Measurements from ENCODE around the gene FOXJ3. TPM values are rescaled to one million over a fixed set of nuclear protein-coding genes. Genes with fewer than 3 reads are reported as not detected.
A peak's percentile ranks its signal among the peaks of the same experiment; 100 is the strongest.

FOXJ3 gene
- total RNA-seq (2014; rRNA removed; shearing (Covaris generic)): 16.7 and 16.8 TPM in 2 replicates

DNA sequence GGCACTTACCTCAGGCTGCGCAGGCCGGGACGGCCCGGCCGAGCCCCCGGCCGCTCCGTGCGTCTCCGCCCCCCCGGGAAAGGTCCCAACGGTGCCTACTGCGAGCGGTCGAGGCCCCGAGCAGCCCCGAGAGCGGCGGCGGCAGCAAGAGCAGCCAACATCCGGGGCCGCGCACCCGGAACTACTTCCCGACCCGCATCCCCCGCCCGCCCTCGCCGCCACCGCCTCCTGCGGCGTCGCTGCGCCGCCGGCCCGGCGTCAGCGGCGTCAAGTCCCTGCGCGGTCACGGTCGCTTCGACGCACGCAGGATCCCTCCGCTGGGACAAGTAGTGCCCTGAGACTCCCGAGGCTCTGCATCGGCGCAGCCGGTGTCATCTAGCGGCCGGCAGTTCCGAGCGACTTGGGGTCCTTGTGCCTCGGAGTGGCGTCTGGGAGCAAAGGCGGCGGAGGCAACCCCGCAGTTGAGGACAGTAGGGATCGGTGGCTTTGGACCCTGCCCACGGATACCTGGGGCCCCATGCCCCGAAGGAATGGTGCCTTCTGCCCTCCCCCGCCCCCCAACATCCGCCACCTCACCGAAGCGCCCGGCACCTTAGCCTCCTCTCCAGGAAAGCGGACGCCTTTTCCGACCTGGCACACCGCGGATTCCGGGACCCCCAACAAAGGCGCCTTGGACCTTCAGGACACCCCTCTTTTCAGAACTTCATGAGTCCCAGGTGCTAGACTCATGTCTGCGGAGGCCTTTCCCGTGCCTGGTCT lies at the start of gene FOXJ3:
TSS of gene FOXJ3 (minus strand) at position 186 of the 759 bp plus-strand sequence. CDS start 24,142 bp downstream, outside the sequence.
- peak; percentile 94 for DNase-seq (ENCODE audit: low spot score)

DNA sequence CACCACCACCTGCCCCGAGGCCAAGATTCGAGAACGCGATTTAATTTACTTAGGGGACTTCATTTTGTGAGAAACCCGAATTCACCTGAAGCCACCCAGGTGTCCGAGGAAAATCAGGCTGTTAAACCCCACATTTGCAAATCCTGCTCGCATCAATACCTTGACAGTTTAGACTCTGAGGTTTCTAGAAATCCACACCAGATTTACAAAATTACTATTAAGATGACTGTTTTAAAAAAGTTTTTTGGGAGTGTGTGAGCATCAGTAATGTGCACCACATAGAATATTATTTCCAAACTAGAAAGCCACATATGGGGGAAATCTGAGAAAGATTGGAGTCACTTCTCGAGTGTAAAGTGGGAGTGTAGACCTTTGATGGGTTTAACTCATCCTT lies 46.2 kb upstream of the FOXJ3 start:
- no peak for DNase-seq (ENCODE audit: low spot score)

DNA sequence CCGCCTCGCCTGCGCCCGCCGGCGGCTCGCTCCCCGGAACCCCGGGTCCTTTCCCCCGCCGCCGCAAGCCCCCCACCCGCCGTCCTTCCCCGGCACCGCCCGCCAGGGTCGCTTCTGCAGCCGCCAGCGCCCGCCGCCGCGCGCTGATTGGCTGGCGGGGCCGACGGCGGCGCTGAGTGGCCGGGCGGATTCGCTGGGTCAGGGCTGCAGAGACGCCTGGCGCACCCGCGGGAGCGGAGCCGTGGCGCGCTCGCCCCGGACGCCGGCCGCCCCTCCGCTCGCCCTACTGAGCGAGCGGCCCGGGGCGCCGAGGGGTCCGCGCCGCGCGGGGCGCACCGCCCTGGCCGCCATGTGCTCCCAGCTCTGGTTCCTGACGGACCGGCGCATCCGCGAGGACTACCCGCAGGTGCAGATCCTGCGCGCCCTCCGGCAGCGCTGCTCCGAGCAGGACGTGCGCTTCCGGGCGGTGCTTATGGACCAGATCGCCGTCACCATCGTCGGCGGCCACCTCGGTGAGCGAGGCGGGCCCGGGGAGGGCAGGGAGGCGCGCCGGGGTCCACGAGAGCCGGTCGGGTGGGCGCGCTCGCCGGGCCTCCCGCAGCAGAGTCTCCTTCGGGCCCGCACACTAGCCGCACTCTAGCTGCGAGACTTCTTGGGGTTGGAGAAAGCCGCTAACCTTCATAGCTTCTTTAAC lies 45.7 kb upstream of the FOXJ3 start, which contains the start of gene RIMKLA:
TSS of gene RIMKLA (plus strand) at position 207 of the 694 bp plus-strand sequence. CDS start at position 350, 143 bp downstream.
- peak; percentile 38 for DNase-seq (ENCODE audit: low spot score)

DNA sequence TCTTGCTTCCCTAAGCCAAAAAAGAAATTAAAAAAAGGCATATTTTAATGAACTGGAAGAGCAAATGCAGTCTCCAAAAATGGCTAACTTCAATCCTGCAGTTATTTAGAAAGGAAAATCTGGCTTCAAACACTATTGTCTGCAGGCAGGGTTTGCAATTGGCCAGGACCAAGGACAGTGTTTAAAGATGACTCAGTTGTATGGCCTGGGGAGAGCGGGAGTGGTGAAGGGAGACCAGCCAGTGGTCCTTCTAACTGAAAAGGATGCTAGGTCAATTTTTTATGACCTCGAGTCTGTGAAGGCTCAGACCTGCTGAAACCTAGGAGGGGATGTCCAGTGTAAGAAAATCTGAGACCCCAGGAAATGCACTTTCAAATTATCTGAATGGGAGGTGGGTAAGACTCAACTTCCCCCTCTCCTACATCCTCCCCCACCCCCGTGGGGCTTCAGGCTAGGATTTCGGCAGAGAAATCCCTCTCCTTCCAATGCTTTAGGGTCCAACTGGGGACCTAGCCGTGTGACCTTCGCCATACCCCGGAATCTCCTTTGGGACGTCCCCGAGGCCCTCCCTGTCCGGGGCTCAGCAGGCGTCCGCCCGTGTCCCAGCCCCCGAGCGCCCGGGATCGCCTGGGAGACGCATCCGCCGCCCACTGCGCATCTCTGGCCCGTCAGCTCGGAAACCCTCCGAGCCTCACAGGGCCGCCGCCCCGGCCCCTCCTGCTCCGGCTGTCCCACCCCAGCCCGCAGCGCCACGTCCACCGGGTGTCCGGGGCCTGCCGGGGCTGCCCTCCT lies 45.0 kb upstream of the FOXJ3 start:
- peak; percentile 37 for DNase-seq (ENCODE audit: low spot score)

DNA sequence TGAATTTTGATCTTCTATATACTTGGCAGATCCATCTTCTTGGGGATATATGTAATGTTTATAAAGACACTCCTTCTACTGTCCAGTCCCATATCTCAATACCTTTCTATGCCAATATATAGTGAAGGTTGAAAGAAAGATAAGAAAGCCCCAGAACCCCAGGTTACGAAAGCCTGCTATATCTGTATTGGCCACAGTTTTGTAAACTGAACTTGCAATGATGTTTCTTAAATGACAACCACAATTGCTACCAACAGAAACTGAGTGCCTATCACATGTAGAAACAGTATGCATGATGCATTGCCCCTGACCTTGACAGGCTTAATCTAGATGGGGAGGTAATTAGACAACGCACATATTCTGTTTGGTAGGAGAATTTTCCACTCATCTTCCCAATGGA lies 37.8 kb upstream of the FOXJ3 start:
- DNase-seq (ENCODE audit: low spot score): no peak

DNA sequence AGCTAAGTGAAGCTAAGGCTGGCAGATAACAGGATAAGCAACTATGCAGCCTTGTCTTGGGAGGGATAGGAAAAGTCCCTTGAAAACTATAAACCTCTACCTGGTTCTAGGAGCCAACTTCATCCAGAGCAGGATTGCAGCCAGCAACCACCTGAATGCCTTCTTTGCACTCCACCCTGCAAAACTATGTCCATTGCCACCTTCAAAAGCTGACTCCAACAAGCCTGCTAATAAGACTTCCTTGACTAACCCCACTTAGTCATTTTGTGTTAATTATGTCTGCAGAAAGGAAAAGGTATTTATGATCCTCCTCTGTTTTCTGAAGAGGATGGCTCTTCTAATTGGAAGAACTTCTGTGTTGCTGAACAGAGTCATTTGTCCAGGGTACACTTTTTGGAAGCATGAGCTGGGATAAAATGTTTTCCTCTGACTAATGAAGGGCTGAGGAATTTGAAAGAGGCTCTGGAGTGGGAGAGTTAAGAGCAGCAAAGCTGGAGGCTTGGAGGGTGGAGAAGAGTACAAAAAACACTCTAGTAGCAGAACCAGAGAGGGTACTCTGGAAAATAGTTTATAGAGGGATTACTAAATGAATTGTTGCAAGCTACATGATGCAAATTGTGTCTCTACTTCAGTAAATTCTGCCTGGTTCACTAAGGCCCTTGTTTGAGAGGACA lies 36.0 kb upstream of the FOXJ3 start:
- DNase-seq (ENCODE audit: low spot score): peak; percentile 74

DNA sequence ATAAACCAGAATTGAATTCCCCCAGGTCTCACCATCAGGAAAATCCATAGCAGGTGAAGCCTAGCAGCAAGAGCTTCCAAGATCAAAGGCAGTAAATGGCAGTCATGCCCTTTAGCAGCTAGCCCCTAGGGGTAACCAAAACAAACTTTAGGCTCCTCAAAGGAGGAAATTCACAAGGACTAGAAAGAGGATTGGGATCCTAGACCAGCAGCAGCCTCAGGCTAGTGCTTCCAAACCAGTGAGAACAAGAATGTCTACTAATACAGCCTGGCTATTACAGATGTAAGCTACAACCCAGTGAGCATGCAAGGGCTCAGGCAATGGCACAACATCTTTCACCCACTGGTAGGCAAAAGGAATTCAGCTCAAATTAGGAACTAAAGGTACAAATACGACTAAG lies 34.4 kb upstream of the FOXJ3 start:
- DNase-seq (ENCODE audit: low spot score): no peak

DNA sequence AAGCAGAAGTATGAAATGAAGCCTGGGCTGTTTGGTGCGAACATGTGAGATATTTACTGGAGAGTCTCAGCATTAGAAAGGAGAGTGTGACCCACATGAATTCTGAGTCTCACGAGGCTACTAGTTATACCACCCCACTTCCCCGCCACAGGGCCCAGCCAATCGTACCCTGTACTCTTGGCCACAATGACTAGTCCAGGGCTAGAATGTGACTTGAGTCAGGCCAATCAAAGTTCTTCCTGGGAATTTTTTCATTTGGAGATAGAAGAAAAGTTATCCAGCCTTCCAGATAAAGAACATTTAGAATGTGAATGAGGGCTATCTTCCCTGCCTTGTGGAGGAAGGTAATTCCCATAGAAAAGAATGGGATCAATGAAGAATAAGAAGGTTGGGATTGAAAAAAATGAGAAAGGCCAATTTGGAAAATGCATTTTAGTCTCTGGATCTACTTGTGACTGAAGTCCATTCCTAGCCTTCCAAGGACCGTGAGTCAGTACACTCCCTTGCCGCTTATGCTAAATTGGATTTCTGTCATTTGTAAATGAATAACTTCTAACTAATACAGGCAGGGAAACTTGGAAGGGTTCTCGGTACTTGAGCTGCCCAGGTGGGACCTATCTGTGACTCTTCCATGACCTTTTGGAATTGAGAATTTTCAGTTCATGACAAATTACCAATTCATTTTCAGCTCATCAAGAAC lies 33.2 kb upstream of the FOXJ3 start:
- peak; percentile 23 for DNase-seq (ENCODE audit: low spot score)

DNA sequence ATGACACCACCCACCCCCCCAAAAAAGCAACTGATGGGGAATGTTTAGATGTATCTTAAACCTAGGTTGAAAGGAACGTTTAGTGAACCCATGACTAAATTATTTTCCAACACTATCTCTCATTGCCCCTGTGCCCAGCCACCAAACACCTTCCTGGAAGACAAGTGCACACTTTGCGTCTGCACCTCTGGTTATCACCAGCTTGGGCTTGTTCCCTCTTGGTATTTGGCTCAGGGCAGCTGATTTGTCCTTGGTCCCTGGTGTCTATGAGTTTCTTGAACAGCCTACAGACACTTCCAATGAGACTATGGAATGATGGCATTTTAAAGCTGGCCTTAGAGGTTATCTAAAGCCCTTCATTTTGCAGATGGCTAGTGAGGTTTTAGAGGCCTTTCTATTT lies 30.1 kb upstream of the FOXJ3 start:
- no peak for DNase-seq (ENCODE audit: low spot score)

DNA sequence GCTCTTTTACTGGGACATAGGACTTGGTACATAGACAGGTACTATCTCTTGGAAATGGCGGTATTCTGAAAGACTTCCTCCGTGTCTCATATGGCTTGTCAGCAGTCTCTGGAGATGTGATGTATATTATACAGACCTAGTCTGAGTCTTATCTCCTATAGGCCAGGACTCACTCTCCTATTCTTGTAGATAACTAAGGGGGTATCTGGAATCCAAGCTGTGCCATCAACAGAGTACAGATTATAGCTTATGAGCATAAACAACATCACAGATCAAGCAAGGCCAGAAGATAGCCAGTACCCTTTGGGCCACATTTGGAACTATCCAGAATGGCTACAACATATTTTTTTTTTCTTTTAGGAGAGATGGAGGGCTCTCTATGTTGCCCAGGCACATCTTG lies 29.5 kb upstream of the FOXJ3 start:
- no peak for DNase-seq (ENCODE audit: low spot score)

DNA sequence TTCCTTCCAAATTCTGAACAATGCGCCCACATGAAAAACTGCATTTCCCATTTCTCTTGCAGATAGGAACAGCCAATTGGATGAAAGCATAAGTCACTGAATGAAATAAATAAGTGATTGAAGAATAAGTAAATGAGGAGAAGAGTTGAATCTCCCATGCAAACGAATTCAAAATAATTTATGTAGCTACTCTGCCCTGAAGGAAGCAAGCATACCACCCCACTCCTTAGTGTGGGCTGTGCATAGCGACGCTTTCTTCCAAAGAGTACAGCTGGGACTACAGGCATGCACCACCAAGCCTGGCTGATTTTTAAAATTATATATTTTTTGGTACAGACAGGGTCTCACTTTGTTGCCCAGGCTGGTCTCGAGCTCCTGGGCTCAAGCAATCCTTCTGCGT lies 29.1 kb upstream of the FOXJ3 start:
- no peak for DNase-seq (ENCODE audit: low spot score)

DNA sequence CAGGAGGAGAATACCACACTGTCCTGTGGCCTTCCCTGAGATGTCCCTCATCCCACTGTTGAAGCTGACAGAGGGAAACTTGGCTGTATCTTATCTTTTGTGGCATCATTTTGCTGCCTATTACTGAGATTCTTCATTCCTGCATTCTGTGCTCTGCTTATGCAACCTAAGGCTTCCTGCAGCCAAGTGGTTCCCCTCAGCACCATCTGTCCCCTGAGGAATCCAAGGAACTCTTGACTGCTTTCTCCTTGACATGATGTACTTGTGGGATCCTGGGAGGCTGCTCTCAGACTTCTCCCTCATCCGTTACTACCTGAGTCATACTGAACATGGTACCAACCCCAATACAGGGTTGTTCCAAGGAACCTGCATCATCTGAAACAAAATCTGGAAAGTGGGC lies 24.4 kb upstream of the FOXJ3 start:
- DNase-seq (ENCODE audit: low spot score): no peak

DNA sequence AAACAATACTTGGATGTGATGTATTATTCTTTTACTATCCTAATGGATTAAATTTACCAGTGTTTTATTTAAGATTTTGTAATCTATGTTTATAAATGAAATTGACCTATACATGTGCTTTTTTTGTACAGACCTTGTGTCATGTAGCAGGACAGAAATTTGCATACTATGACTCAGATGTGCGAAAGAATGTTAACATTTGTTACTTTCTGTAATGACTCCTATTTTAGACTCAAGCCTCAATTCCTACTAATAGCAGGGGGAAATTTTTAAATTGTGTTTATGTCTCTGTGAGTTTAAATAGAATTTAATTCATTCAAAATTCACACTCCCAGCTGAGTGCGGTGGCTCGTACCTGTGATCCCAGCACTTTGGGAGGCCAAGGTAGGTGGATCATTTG lies 23.8 kb upstream of the FOXJ3 start:
- no peak for DNase-seq (ENCODE audit: low spot score)

DNA sequence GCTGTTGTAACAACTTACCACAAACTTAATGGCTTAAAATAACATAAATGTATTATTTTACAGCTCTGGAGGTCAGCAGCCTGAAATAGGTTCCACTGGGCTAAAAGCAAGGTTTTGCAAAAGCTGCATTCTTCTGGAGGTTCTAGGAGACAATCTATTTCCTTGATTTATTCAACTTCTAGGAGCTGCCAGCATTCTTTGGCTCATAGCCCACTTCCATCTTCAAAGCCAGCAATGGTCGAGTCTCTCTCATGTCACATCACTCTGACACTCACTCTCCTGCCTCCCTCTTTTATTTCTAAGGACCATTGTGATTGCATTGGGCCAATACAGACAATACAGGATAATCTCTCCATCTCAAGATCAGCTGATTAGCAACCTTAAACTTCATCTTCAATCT lies 15.1 kb upstream of the FOXJ3 start:
- DNase-seq (ENCODE audit: low spot score): no peak

DNA sequence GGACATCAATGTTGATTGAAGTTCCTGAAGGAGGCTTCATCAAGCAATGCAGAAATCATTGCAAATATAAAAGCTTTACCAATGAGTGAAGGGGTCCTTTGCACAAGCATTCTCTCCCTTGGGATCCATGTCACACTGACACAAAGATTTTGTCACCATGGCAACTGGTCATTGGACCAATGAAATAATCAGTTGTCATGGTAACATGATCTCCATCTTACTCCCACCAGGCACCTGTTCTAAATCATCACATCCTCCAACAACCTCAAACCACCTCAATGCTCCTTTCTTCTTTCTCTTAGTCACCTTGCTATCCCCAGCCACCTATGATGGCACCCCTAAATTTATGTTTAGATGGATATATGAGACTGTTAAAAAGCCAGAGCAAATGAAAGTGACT lies 13.5 kb upstream of the FOXJ3 start:
- no peak for DNase-seq (ENCODE audit: low spot score)

DNA sequence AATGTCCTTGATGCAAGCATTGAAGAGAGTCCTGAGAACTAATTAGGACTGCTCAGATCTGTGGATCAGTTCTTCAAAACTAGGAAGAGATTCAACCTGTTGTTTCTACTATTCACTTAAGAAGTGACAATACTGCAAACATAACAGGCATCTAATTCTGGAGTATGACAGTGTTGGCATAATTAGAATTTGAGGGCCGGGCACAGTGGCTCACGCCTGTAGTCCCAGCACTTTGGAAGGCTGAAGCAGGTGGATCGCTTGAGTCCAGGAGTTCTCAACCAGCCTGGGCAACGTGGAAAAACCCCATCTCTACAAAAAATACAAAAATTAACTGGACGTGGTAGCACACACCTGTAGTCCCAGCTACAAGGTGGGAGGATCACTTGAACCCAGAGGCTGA lies 8.0 kb upstream of the FOXJ3 start:
- no peak for DNase-seq (ENCODE audit: low spot score)

DNA sequence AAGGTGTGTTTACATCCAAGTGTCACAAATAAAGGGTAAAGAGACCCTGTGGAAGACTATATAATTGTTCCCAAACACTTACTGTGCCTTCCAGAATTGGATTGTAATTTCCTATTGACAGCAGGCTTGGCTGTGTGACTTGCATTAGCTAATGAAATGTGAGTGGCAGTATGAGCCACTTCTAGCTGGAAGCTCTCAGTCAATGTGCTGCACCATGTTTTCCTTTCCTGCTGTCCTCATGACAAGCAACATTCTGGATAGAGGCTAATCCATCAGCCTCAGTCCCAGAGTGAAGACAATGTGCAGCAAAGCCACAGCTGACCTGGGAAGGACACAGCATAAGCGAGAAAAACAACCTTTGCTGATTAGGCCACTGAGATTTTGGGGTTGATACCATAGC lies 5.9 kb upstream of the FOXJ3 start:
- DNase-seq (ENCODE audit: low spot score): no peak

DNA sequence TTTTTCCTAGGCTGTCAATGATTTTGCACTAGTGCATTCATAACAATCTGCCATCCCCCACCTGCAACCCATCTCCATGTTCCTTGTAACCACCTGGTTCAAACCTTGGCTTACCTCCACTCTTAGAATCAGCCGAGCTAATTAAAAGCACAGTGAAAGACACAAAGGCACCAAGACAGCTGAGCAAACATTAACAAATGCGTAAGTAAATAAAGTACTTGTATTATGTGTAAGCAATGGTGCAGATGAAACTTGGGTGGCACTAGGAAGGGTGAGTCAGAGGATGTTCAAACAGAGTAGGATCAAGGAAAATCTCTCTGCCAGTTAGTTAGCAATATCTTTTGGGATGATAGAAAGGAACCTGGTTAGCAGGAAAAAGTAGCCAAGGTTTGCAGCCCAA lies 5.1 kb upstream of the FOXJ3 start:
- DNase-seq (ENCODE audit: low spot score): peak; percentile 92

DNA sequence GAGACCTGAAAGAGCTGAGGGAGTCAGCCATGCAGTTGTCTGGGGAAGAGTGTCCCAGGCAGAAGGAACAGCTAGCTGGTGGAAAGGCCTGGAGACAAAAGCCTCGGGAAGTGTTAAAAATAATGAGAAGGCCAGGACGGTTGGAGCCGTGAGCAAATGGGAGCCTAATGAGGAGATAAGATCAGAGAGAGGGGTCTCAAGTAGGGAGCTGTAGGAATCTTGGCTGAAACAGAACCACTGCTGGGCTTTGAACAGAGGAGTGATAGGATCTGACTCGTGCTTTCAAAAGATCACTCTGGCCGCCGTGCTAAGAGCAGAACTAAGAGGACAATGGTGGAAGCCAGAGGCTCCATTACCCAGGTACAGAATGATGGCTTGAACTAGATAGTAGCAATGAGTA lies 1.9 kb upstream of the FOXJ3 start:
- no peak for DNase-seq (ENCODE audit: low spot score)

DNA sequence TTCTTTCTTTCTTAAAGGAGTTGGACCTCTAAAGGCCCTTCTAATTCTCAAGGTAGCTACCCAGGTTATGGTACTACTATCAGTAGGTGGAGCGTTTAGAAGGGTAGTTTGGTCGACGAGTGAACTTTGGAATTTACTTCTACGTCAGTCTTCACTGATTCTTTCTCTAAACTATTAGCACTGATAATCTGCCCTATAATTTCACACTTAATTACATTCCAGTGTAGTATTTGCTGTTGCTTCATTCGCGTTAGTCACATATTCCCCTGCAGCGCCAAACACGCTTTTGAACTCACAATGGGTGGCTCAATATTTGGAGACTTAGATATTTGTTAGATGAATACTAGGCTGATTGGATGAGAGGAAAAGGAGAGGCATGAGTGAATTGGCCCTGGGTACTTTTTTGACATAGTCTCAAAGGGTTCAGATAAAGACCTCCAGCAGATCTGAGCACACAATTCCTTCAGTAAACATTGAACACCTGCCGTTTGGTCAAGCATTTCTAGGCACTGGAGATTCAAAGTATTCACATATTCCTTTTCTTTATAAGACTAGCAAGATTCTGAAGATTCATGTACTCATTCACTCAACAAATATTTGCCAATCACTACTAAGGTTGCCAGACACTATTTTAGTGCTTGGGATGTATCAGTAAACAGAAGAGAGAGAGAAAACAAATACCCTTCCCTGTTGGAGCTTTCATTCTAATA lies 929 bp upstream of the FOXJ3 start:
- DNase-seq (ENCODE audit: low spot score): peak; percentile 80
